ENCODE data around the gene ST7. TPM values are rescaled to one million over a fixed set of nuclear protein-coding genes. Genes with fewer than 3 reads are reported as not detected.

Gene ST7
- total RNA-seq, 1 donor from 2014 or later = 5.5 TPM

DNA sequence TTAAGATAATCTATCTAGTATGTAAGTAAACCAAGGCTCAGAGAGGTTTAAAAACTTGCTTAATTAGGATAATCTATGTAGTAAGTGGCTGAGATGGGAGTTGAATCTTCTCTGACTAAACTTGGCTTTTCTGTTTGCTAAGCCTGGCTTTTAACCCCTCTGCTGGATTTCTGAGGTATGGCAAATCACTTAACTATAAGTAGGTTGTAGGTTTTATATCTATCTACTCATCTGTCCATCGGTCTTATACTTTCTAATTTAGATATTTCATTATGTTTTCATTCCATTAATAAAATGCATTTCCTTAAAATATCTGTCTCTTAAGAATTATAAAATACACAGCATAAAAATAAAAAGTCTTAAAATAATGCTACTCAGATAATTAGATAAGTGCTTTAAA is 59.4 kb downstream of the ST7 start:
- Mint-ChIP-seq H3K9me3 (no peaks in the 10 kb centered on the region), H3K27me3 (peaks cover 42% of the 10 kb centered on the region), H3K27ac (no peak overlapping the region), H3K36me3 (ENCODE audit: low read depth) (no peaks in the 10 kb centered on the region), H3K4me3 (no peak overlapping the region), H3K4me1 (peaks cover 42% of the 10 kb centered on the region)
- intact Hi-C loops (cut with micrococcal nuclease) = loop anchor here (1.0 to 10.0 kb wide), 5 partner anchors 24 to 798 kb away; partner anchors contain the start of genes CAPZA2 and TES
- DNase-seq = no peak

DNA sequence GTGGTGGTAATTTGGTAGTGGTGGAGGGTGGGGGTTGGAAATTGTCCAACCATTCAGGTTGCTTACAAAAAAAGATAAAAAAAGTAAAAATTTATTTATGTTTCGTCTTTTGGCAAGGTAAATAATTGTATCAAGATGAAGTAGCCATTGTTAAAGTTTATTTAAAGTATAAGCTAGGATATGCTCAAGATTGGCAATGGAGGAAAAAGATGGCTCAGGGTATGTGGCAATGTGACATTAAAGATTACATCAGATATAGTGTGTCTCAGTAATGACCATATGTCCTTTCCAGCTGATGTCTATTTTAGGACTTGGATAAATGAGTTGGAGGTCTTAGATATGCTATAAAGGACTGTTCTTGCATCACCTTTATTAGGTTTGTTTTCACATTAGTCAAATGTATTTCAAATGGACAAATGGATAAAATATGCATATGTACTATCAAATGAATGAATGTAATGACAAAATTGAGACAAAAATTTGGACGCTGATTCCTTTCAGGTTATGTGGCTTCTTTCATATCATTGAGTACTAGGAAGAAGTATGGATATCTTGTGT is 60.9 kb downstream of the ST7 start:
- intact Hi-C loops (cut with micrococcal nuclease) = loop anchor here (5.0 to 10.0 kb wide), 3 partner anchors 33 to 799 kb away; partner anchors contain the start of genes CAPZA2 and TES
- DNase-seq = no peak
- Mint-ChIP-seq H3K4me3 (no peak overlapping the region), H3K36me3 (ENCODE audit: low read depth) (no peaks in the 10 kb centered on the region), H3K4me1 (peaks cover 36% of the 10 kb centered on the region), H3K27ac (no peak overlapping the region), H3K9me3 (no peaks in the 10 kb centered on the region), H3K27me3 (peaks cover 39% of the 10 kb centered on the region)

DNA sequence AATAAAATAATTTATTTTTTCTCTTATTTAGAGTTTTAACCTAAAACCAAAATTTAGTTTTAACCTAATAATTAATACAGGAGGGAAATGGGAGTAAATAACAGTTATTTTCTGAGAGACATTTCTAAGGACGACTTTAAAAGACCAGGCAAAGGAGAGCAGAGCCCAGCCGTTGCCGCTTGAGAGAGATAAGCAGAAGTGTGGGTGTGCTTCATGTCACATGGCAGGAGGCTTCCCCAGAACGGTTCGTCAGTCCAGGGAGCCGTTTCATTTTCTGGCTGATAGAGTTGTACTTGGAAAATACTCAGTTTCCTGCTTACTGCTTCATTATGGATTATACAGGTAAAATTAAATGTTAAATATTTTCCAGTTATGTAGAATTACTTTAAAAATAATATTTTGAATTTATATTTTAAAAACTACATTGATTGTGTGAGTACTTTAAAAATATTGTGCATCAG is 61.4 kb downstream of the ST7 start:
- no peak overlapping the region for H3K27ac Mint-ChIP-seq
- no peak overlapping the region for H3K4me3 Mint-ChIP-seq
- H3K36me3 Mint-ChIP-seq (ENCODE audit: low read depth) = no peaks in the 10 kb centered on the region
- intact Hi-C loops (cut with micrococcal nuclease) = loop anchor here (5.0 to 10.0 kb wide), 3 partner anchors 33 to 800 kb away; partner anchors contain the start of genes CAPZA2 and TES
- DNase-seq = no peak
- peaks cover 39% of the 10 kb centered on the region for H3K27me3 Mint-ChIP-seq
- peaks cover 31% of the 10 kb centered on the region for H3K4me1 Mint-ChIP-seq
- no peaks in the 10 kb centered on the region for H3K9me3 Mint-ChIP-seq

GRCh38 chr7:117015258-117016184 is 62.2 kb downstream of the ST7 start:
- no peak overlapping the region for H3K27ac Mint-ChIP-seq
- H3K36me3 Mint-ChIP-seq (ENCODE audit: low read depth) = no peaks in the 10 kb centered on the region
- DNase-seq = no peak
- intact Hi-C loops (cut with micrococcal nuclease) = loop anchor here (10.0 kb wide), 1 partner anchor 801 kb away; the partner anchor contains the start of gene TES
- peaks cover 22% of the 10 kb centered on the region for H3K4me1 Mint-ChIP-seq
- peaks cover 36% of the 10 kb centered on the region for H3K27me3 Mint-ChIP-seq
- no peak overlapping the region for H3K4me3 Mint-ChIP-seq
- no peaks in the 10 kb centered on the region for H3K9me3 Mint-ChIP-seq

- H3K27me3 Mint-ChIP-seq = peaks cover 27% of the 10 kb centered on the region
- no peak overlapping the region for H3K4me3 Mint-ChIP-seq
- no peaks in the 10 kb centered on the region for H3K36me3 Mint-ChIP-seq (ENCODE audit: low read depth)
- intact Hi-C loops (cut with micrococcal nuclease) = loop anchor here (10.0 kb wide), 1 partner anchor 802 kb away; the partner anchor contains the start of gene TES
- no peak overlapping the region for H3K27ac Mint-ChIP-seq
- DNase-seq = no peak
- no peaks in the 10 kb centered on the region for H3K9me3 Mint-ChIP-seq
- peaks cover 9% of the 10 kb centered on the region for H3K4me1 Mint-ChIP-seq
Observed at GRCh38 chr7:117017017-117017451, 63.7 kb downstream of the ST7 start.

GRCh38 chr7:117017702-117018266 is 64.5 kb downstream of the ST7 start:
- no peak overlapping the region for H3K4me3 Mint-ChIP-seq
- no peaks in the 10 kb centered on the region for H3K36me3 Mint-ChIP-seq (ENCODE audit: low read depth)
- DNase-seq = no peak
- H3K4me1 Mint-ChIP-seq = peaks cover 8% of the 10 kb centered on the region
- intact Hi-C loops (cut with micrococcal nuclease) = loop anchor here (10.0 kb wide), 1 partner anchor 803 kb away; the partner anchor contains the start of gene TES
- no peaks in the 10 kb centered on the region for H3K9me3 Mint-ChIP-seq
- peaks cover 30% of the 10 kb centered on the region for H3K27me3 Mint-ChIP-seq
- H3K27ac Mint-ChIP-seq = no peak overlapping the region

- H3K9me3 Mint-ChIP-seq = no peaks in the 10 kb centered on the region
- H3K36me3 Mint-ChIP-seq (ENCODE audit: low read depth) = no peaks in the 10 kb centered on the region
- DNase-seq = no peak
- peaks cover 32% of the 10 kb centered on the region for H3K27me3 Mint-ChIP-seq
- no peak overlapping the region for H3K27ac Mint-ChIP-seq
- no peak overlapping the region for H3K4me3 Mint-ChIP-seq
- intact Hi-C loops (cut with micrococcal nuclease) = loop anchor here (10.0 kb wide), 1 partner anchor 804 kb away; the partner anchor contains the start of gene TES
- peaks cover 8% of the 10 kb centered on the region for H3K4me1 Mint-ChIP-seq
Observed at GRCh38 chr7:117018713-117019112, 65.4 kb downstream of the ST7 start.

DNA sequence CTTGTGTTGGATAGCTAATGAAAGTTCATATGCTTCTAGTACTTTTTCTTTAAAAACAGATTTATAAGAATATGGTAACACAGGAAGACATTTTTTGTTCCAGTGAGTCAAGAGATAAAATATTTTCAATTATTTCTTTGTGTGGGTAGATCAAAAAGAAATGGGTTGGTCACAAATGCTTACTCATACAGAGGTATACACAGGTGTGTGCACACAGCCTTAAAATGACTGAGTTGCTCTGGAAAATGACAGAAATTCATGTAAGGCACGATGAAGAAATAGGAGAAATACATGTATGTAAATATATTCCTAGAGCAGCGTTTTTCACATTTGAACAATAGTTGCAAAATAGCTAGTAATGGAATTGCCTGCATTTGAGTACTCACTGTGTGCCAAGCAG is 66.0 kb downstream of the ST7 start:
- H3K9me3 Mint-ChIP-seq = no peaks in the 10 kb centered on the region
- no peak for DNase-seq
- peaks cover 8% of the 10 kb centered on the region for H3K4me1 Mint-ChIP-seq
- no peak overlapping the region for H3K4me3 Mint-ChIP-seq
- intact Hi-C loops (cut with micrococcal nuclease) = loop anchor here (10.0 kb wide), 1 partner anchor 804 kb away; the partner anchor contains the start of gene TES
- H3K36me3 Mint-ChIP-seq (ENCODE audit: low read depth) = no peaks in the 10 kb centered on the region
- peaks cover 30% of the 10 kb centered on the region for H3K27me3 Mint-ChIP-seq
- H3K27ac Mint-ChIP-seq = no peak overlapping the region

DNA sequence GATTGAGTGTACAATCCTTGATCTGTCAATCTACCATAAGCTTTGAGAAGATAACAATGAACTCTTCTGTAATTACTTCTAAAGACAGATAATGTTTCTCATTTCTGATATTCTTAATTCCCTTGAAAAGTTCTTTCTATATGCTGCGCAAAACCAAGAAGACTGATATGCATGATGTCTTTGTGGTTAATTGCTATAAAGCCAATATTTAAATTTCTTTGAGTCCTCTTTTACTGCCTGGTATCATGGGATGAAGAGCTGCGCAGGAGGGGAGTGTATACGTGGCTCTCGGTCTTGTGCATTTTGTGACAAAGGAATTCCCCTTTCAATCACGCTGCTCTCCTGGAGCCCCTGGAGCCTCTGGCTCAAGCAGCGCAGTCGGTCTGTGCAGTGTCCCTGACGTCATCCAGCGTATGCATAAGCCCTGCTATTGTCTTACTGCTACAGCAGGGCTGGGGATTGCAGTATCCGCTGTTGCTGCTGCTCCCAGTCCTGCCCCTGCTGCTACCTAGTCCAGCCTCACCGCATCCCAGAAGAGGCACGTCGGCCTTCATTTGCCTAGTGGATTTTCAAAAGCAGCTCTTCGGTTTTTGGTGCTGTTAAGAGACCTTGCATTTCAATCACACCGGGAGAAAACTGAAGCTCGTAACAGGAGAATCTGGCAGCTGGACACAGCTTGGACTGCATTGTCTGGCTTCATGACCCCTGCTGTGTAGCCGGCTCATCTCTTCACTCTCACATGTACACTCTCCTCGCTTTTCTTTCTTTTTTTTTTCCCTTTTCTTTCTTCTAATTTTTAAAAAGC is 66.7 kb downstream of the ST7 start:
- Mint-ChIP-seq H3K27ac (no peak overlapping the region), H3K27me3 (peaks cover 30% of the 10 kb centered on the region), H3K9me3 (no peaks in the 10 kb centered on the region), H3K36me3 (ENCODE audit: low read depth) (no peaks in the 10 kb centered on the region), H3K4me1 (peaks cover 8% of the 10 kb centered on the region), H3K4me3 (no peak overlapping the region)
- intact Hi-C loops (cut with micrococcal nuclease) = loop anchor here (10.0 kb wide), 1 partner anchor 805 kb away; the partner anchor contains the start of gene TES
- no peak for DNase-seq

DNA sequence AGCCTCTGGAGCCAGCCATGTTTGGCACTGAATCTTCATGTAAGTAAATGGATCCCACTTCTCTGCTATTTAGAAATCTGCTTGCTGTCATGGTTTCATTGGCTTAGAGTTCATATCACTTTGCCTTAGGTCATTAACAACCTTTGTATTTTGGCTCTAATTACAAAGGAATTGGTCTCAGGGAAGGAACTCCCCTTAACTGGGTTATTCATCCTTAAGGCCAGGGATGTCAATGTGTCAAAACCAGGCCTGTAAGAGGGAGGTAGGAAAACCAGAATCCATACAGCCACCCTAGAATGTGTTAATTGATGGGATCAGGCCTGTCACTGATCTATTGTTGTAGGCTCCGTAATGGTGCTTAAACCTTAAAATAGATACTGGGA is 67.3 kb downstream of the ST7 start:
- H3K36me3 Mint-ChIP-seq (ENCODE audit: low read depth) = no peaks in the 10 kb centered on the region
- H3K4me1 Mint-ChIP-seq = peaks cover 2% of the 10 kb centered on the region
- H3K4me3 Mint-ChIP-seq = no peak overlapping the region
- intact Hi-C loops (cut with micrococcal nuclease) = no loop called here
- no peaks in the 10 kb centered on the region for H3K9me3 Mint-ChIP-seq
- DNase-seq = no peak
- H3K27me3 Mint-ChIP-seq = peaks cover 24% of the 10 kb centered on the region
- H3K27ac Mint-ChIP-seq = no peak overlapping the region

- H3K27ac Mint-ChIP-seq = no peak overlapping the region
- DNase-seq = no peak
- H3K36me3 Mint-ChIP-seq (ENCODE audit: low read depth) = no peaks in the 10 kb centered on the region
- no peaks in the 10 kb centered on the region for H3K9me3 Mint-ChIP-seq
- peaks cover 19% of the 10 kb centered on the region for H3K27me3 Mint-ChIP-seq
- intact Hi-C loops (cut with micrococcal nuclease) = no loop called here
- H3K4me1 Mint-ChIP-seq = no peaks in the 10 kb centered on the region
- no peak overlapping the region for H3K4me3 Mint-ChIP-seq
Observed at GRCh38 chr7:117021366-117021765, 68.1 kb downstream of the ST7 start.

DNA sequence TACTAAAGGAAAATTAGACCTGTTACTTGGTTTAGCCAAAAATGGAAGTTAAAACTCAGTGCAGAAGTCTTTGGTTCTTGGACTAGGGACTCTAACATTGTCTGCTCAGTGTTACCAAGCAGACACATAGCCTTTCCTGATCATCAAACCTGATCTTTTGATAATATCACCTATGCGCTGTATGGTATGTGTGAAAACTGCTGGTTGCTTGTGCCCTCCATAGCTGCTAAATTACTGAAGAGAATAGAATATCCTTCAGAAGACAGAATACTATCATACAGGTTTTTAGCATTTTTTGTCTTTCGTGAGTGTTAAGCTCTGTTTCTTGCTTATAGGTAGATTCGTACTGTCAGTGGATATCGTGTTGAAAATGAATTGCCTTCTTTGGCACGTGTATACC is 68.7 kb downstream of the ST7 start:
- Mint-ChIP-seq H3K9me3 (no peaks in the 10 kb centered on the region), H3K4me1 (no peaks in the 10 kb centered on the region), H3K4me3 (no peak overlapping the region), H3K27me3 (peaks cover 18% of the 10 kb centered on the region), H3K27ac (no peak overlapping the region), H3K36me3 (ENCODE audit: low read depth) (no peaks in the 10 kb centered on the region)
- intact Hi-C loops (cut with micrococcal nuclease) = no loop called here
- DNase-seq = no peak

DNA sequence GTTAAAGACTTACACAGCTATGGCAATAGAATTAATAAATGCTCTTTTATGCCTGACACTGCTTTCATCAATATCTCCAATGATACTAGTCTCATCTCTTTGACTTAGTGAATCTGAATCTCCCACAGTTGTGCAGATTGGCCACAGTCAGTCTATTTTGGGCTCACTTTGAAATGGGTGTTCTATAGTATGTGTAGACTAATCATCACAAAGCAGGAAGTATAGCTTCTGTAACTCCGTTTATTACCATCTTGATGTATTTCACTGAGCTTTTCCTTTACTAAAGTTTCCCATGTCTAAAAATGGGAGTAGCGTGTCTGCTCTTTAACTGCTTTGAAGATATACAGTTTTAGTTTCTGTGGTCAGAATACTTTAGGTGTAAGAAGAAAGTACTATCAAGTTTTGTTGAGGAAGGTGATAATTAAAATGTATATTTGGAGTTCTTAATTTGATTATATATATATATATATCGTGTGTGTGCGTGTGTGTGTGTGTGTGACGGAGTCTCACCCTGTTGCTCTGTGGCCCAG is 70.1 kb downstream of the ST7 start:
- no peak overlapping the region for H3K4me3 Mint-ChIP-seq
- peaks cover 11% of the 10 kb centered on the region for H3K27me3 Mint-ChIP-seq
- no peaks in the 10 kb centered on the region for H3K9me3 Mint-ChIP-seq
- H3K27ac Mint-ChIP-seq = no peak overlapping the region
- H3K4me1 Mint-ChIP-seq = no peaks in the 10 kb centered on the region
- no peak for DNase-seq
- intact Hi-C loops (cut with micrococcal nuclease) = no loop called here
- no peaks in the 10 kb centered on the region for H3K36me3 Mint-ChIP-seq (ENCODE audit: low read depth)

Data from activated CD4-positive, alpha-beta T cell treated with anti-CD3 and anti-CD28 coated beads, Interleukin-2, amount 10 ng/mL, durations not matched to agents 24 days and 14 days (primary cell).